ENCODE measurements around the gene A2M.

The A2M gene

GRCh38 chr12:9071518-9071917, 44.2 kb downstream of the A2M start:
- no peak for DNase-seq

- DNase-seq, result no peak
Measured at GRCh38 chr12:9070351-9070750, 45.4 kb downstream of the A2M start.

GRCh38 chr12:9068600-9068999, 47.1 kb downstream of the A2M start:
- no peak for DNase-seq

- DNase-seq, result no peak
Measured at GRCh38 chr12:9068086-9068485, 47.6 kb downstream of the A2M start.

- no peak for DNase-seq
Measured at GRCh38 chr12:9066755-9067423, 48.8 kb downstream of the A2M start.

- DNase-seq, result no peak
Measured at GRCh38 chr12:9066183-9066623, 49.5 kb downstream of the A2M start.

- no peak for DNase-seq
Measured at GRCh38 chr12:9065607-9065856, 50.2 kb downstream of the A2M start.

GRCh38 chr12:9064815-9065606, 50.7 kb downstream of the A2M start:
- DNase-seq, result peak; percentile 46 to 89

- DNase-seq, result peak; percentile 62 to 84
Measured at GRCh38 chr12:9064201-9064814, 51.4 kb downstream of the A2M start.

- DNase-seq, result no peak
Measured at GRCh38 chr12:9052610-9053009, 63.1 kb downstream of the A2M start.

GRCh38 chr12:9051158-9051550, 64.6 kb downstream of the A2M start:
- DNase-seq, result no peak

- DNase-seq, result no peak
Measured at GRCh38 chr12:9050521-9051157, 65.1 kb downstream of the A2M start.

- DNase-seq, result peak in 1 of 2 experiments; percentile 70
Measured at GRCh38 chr12:9049520-9050133, 66.1 kb downstream of the A2M start.

GRCh38 chr12:9048930-9049329, 66.8 kb downstream of the A2M start:
- DNase-seq, result no peak

- no peak for DNase-seq
Measured at GRCh38 chr12:9047105-9047504, 68.6 kb downstream of the A2M start.

GRCh38 chr12:9043766-9044165, 72.0 kb downstream of the A2M start:
- DNase-seq, result no peak

GRCh38 chr12:9041321-9041720, 74.4 kb downstream of the A2M start:
- no peak for DNase-seq

- no peak for DNase-seq
Measured at GRCh38 chr12:9040484-9041186, 75.1 kb downstream of the A2M start.

- peak; percentile 16 to 66 for DNase-seq
Measured at GRCh38 chr12:9039397-9039977, 76.2 kb downstream of the A2M start.

GRCh38 chr12:9037431-9037830, 78.3 kb downstream of the A2M start:
- DNase-seq, result no peak

GRCh38 chr12:9036227-9036626, 79.5 kb downstream of the A2M start:
- DNase-seq, result no peak

- DNase-seq, result no peak
Measured at GRCh38 chr12:9034095-9034494, 81.6 kb downstream of the A2M start.
